ENCODE measurements around the gene ANKS3.

DNA sequence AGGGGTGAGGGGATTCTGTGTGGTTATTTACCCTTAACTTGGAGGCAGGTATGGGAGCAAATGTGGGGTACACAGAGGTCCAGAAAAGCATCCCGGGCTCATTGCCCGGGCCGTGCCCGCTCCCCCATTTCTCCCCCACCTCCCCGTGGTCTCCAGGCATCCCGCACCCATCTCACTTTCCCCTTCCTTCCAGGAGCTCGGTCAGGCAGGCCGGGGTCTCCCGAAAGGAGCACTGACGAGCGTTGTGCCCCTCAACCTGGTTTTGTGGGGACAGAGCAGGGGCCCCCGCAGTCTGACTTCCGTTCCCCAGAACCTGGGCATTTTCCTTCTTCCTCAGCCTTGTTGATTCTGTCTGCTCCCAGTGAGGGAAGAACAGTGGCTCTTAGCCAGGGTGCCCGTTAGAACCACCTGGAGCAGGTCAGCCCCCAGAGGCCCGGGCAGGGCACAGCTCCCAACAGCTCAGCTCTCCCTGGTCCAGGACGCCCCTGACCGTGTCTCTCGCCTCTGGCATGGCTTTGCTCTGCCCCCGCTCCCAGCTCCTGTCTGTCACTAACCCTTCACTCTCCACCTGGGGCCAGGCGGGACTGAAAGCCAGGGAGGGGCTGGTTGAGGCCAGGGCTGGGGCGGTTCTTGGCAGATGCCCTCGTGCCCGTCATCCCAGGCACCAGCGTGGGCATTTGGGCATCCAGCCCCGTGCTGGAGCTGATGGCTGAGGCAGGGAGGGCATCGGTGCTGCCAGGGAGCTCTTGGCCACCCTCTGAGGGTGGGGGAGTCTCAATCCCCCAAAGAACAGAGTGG lies 53.2 kb downstream of the ANKS3 start:
- TF ChIP-seq POLR2A (IDR thresholded peaks at IDR 0.05; ENCODE audit: low read depth, low read length): no peak
- TF ChIP-seq POLR2AphosphoS5 (IDR thresholded peaks at IDR 0.05; ENCODE audit: low read depth, low read length): no peak
- TF ChIP-seq TAF1 (IDR thresholded peaks at IDR 0.05; ENCODE audit: borderline replicate concordance, low read depth, low read length): no peak

Data from GM12892 (cell line).